HG03045 (cell line): ENCODE results near the gene CFAP77.
"Not testable (repeated sequence)": the region's sequence is repeated elsewhere in the genome, so short reads cannot be mapped to it uniquely, and the experiment has no call there.

Source experiments
- ATAC-seq: cut with Tn5 transposase; IDR thresholded peaks from one replicate; pipeline ENCODE4 v1.9.1; 2021; ENCODE audit warnings: mild to moderate bottlenecking, moderate library complexity; ENCODE audit not compliant: unreplicated experiment

Gene CFAP77

GRCh38 chr9:132543960-132544359 is 133.9 kb downstream of the CFAP77 start:
- no peak for ATAC-seq

- no peak for ATAC-seq
These were observed 135.6 kb downstream of the CFAP77 start for GRCh38 chr9:132545578-132545977.

GRCh38 chr9:132546148-132547051 is 136.4 kb downstream of the CFAP77 start:
- ATAC-seq: no peak

- no peak for ATAC-seq
These were observed 137.0 kb downstream of the CFAP77 start for GRCh38 chr9:132547052-132547431.

GRCh38 chr9:132547436-132547835 is 137.4 kb downstream of the CFAP77 start:
- no peak for ATAC-seq

GRCh38 chr9:132547976-132548730 is 138.1 kb downstream of the CFAP77 start:
- ATAC-seq: no peak

GRCh38 chr9:132548751-132549640 is 139.0 kb downstream of the CFAP77 start:
- no peak for ATAC-seq

GRCh38 chr9:132551556-132551955 is 141.5 kb downstream of the CFAP77 start:
- ATAC-seq: no peak

GRCh38 chr9:132552041-132552440 is 142.0 kb downstream of the CFAP77 start:
- no peak for ATAC-seq

GRCh38 chr9:132554755-132555154 is 144.7 kb downstream of the CFAP77 start:
- ATAC-seq: no peak

- ATAC-seq: no peak
These were observed 145.5 kb downstream of the CFAP77 start for GRCh38 chr9:132555528-132555927.

GRCh38 chr9:132556235-132556634 is 146.2 kb downstream of the CFAP77 start:
- no peak for ATAC-seq

- no peak for ATAC-seq
These were observed 146.7 kb downstream of the CFAP77 start for GRCh38 chr9:132556714-132557113.

- ATAC-seq: no peak
These were observed 147.1 kb downstream of the CFAP77 start for GRCh38 chr9:132557159-132557558.

GRCh38 chr9:132559711-132560110 is 149.7 kb downstream of the CFAP77 start:
- no peak for ATAC-seq

- no peak for ATAC-seq
These were observed 150.7 kb downstream of the CFAP77 start for GRCh38 chr9:132560616-132561202.

- ATAC-seq: no peak
These were observed 152.2 kb downstream of the CFAP77 start for GRCh38 chr9:132562306-132562573.

- no peak for ATAC-seq
These were observed 154.5 kb downstream of the CFAP77 start for GRCh38 chr9:132564526-132564925.

- not testable (repeated sequence) for ATAC-seq
These were observed 158.8 kb downstream of the CFAP77 start for GRCh38 chr9:132568787-132569186.

- no peak for ATAC-seq
These were observed 162.0 kb downstream of the CFAP77 start for GRCh38 chr9:132571806-132572600.
